Mesothelial cell of epicardium (in vitro differentiated cells): ENCODE data around the gene AFF1. TPM values are rescaled to one million over a fixed set of nuclear protein-coding genes. Genes with fewer than 3 reads are reported as not detected.

Experiments
- DNase-seq, 2 experiments: peaks; one replicate each; pipeline ENCODE4 v3.0.0; 2021; ENCODE audit warnings: low spot score in 2 of 2; ENCODE audit not compliant: unreplicated experiment in 2 of 2
- H3K27ac Mint-ChIP-seq: 2 replicates; pipeline ENCODE4 v1.8.0; 2021; ENCODE audit warnings: mixed read lengths
- H3K27me3 Mint-ChIP-seq: 2 replicates; pipeline ENCODE4 v1.8.0; 2021; ENCODE audit warnings: low read depth, mixed read lengths
- H3K36me3 Mint-ChIP-seq: 2 replicates; pipeline ENCODE4 v1.8.0; 2021; ENCODE audit warnings: mixed read lengths
- H3K4me1 Mint-ChIP-seq: 2 replicates; pipeline ENCODE4 v1.8.0; 2021; ENCODE audit warnings: mixed read lengths
- H3K4me3 Mint-ChIP-seq: 2 replicates; pipeline ENCODE4 v1.8.0; 2021; ENCODE audit warnings: mild to moderate bottlenecking, moderate library complexity, mixed read lengths
- H3K9me3 Mint-ChIP-seq: 2 replicates; pipeline ENCODE4 v1.8.0; 2021; ENCODE audit warnings: mixed read lengths
- CTCF ChIP-seq: fragments of 200-600 bp; sonication (generic); IDR thresholded peaks from one replicate; pipeline ENCODE4 v1.5.0; 2021; ENCODE audit warnings: antibody characterized with exemption; ENCODE audit not compliant: unreplicated experiment
- total RNA-seq: library from RNA; stranded (reverse); gene quantifications from 3 replicates; pipeline ENCODE4 v1.2.1, GENCODE V29; 2021

AFF1 gene
- total RNA-seq, 1 donor from 2014 or later = 18.2 TPM

GRCh38 chr4:87030124-87030523 lies 95.3 kb downstream of the AFF1 start:
- H3K36me3 Mint-ChIP-seq = no peaks in the 10 kb centered on the region
- H3K27ac Mint-ChIP-seq = no peak overlapping the region
- no peak overlapping the region for H3K4me3 Mint-ChIP-seq
- no peak for DNase-seq
- H3K9me3 Mint-ChIP-seq = no peaks in the 10 kb centered on the region
- TF ChIP-seq CTCF = no peak
- H3K4me1 Mint-ChIP-seq = peaks cover 20% of the 10 kb centered on the region
- H3K27me3 Mint-ChIP-seq = no peaks in the 10 kb centered on the region

DNA sequence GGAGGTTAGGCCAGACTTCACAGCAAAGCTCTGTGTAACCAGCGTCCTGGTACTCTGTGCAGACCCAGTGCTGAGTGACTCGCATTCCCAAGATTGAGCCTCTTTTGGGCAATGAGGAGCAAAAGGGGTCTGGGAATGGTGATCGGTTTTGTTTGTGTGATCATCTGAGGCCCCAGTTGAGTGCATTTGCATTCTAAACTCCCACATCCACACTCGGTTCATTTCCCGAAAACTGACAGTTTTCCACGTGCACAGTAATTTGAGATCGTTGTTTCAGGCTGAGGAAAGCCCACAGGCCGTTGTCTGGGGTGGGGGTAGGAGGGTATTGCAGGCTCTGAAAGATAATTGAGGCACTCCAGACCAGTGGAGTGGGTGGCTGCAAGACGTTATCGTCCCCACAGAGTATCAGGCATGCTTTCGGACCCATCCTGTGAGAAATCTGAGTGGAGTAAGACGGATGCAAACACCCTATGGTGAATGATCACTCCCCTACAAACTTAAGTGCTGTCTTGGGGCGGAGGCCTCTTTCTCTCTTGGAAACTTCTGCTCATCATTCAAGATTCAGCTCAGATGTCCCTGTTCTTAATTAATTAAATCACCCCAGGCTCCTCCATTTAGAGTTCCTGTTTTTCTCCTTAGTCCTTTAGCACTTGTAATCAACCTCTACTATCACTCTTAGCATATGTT lies 96.1 kb downstream of the AFF1 start:
- TF ChIP-seq CTCF = no peak
- peaks cover 20% of the 10 kb centered on the region for H3K4me1 Mint-ChIP-seq
- DNase-seq = no peak
- H3K27me3 Mint-ChIP-seq = no peaks in the 10 kb centered on the region
- H3K36me3 Mint-ChIP-seq = no peaks in the 10 kb centered on the region
- no peak overlapping the region for H3K27ac Mint-ChIP-seq
- no peaks in the 10 kb centered on the region for H3K9me3 Mint-ChIP-seq
- H3K4me3 Mint-ChIP-seq = no peak overlapping the region

DNA sequence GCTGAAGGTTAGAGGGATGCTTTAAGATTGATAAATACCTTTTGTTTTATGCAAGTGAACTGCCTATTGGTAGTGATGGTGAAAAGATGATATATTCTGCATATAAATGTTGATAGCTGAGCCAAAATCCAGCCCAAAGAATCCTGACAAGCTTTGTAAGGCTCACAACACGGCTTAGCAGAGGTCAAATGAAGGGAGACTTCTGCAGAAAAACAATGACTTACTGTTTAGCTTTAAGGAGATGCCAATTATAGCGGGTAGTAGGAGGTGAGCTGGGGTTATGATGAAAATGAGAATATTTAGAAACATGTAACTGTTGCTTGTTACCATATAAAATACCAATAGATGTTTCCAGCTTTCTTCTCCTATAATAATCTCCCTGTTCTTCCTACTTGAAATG lies 97.1 kb downstream of the AFF1 start:
- H3K27me3 Mint-ChIP-seq = no peaks in the 10 kb centered on the region
- no peak for TF ChIP-seq CTCF
- no peak for DNase-seq
- H3K36me3 Mint-ChIP-seq = no peaks in the 10 kb centered on the region
- peaks cover 19% of the 10 kb centered on the region for H3K4me1 Mint-ChIP-seq
- no peak overlapping the region for H3K27ac Mint-ChIP-seq
- H3K4me3 Mint-ChIP-seq = no peak overlapping the region
- H3K9me3 Mint-ChIP-seq = no peaks in the 10 kb centered on the region

DNA sequence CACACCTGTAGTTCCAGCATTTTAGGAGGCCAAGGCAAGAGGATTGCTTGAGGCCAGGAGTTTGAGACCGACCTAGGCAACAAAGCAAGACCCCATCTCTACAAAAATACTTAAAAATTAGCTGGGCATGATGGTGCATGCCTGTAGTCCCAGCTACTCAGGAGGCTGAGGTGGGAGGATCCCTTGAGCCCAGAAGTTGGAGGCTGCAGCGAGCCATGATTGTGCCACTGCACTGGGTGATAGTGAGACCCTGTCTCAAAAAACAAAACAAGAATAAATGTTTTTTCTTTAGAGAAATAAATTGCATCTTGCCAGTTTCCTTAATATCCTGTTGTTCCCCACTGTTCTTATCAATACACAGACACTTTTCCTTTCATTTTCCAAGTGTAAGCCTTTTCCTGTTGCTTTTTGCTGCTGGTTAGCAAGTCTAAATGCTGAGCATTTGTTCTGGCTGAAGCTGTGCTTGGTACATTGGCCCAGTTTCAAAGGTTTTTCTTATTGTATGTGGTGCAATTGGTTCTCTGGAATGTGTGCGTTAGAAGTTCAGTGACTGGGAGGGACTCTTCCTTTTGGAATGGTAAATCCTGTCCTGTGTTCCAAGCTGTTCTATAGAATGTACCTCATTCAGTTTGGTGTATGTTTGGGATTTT lies 98.2 kb downstream of the AFF1 start:
- Mint-ChIP-seq H3K4me1 (peaks cover 25% of the 10 kb centered on the region), H3K36me3 (no peaks in the 10 kb centered on the region), H3K9me3 (no peaks in the 10 kb centered on the region), H3K4me3 (no peak overlapping the region), H3K27me3 (no peaks in the 10 kb centered on the region), H3K27ac (no peak overlapping the region)
- TF ChIP-seq CTCF = no peak
- no peak for DNase-seq

DNA sequence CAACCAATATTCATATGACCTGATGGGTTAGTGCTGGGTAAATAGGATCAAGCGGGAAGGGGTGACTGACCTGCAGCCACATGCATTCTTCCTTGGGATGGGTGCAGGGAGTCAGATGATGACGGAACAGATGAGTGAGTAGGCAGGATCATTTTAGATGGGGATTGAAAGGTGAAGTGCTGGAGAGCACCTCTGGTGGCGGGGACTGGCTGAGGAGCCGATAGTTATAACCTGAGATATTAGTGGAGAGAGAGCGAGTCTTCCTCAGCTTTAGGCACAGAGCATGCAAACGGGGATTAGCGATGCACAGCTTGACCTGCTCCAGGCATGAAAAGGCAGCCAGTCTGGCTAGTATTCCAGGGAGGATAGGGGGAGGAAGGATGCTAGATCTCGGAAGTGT lies 99.1 kb downstream of the AFF1 start:
- H3K27ac Mint-ChIP-seq = no peak overlapping the region
- H3K9me3 Mint-ChIP-seq = no peaks in the 10 kb centered on the region
- H3K27me3 Mint-ChIP-seq = no peaks in the 10 kb centered on the region
- DNase-seq = no peak
- no peaks in the 10 kb centered on the region for H3K36me3 Mint-ChIP-seq
- H3K4me1 Mint-ChIP-seq = peaks cover 31% of the 10 kb centered on the region
- no peak for TF ChIP-seq CTCF
- no peak overlapping the region for H3K4me3 Mint-ChIP-seq
